OCI-LY7 (cell line): Measurements from ENCODE around the gene UMAD1. TPM values are rescaled to one million over a fixed set of nuclear protein-coding genes. Genes with fewer than 3 reads are reported as not detected.

Experiments
- BruUV-seq: library from RNA; stranded (reverse); fragments of 400-500 nt; replicated peaks from 2 replicates; lab custom pipeline; 2021; lab: Mats Ljungman, UMichigan
- CTCF ChIA-PET: fragments of 300-600 bp; sonication (Branson Sonifier 250); formaldehyde crosslinking; loops from one replicate; lab custom pipeline; 2022; ENCODE audit warnings: antibody characterized with exemption; ENCODE audit not compliant: unreplicated experiment; lab: Charles Lee
- POLR2A ChIA-PET: fragments of 300-600 bp; sonication (Branson Sonifier 250); formaldehyde crosslinking; loops from one replicate; lab custom pipeline; 2022; ENCODE audit warnings: antibody characterized with exemption; lab: Charles Lee
- DNase-seq: peaks from one replicate; pipeline ENCODE4 v3.0.0-alpha.2; 2015; ENCODE audit warnings: low spot score
- H2AFZ ChIP-seq: fragments of 200-600 bp; sonication (generic), shearing (Covaris generic); 2 replicates; pipeline ENCODE4 v1.6.1; 2014; ENCODE audit warnings: mild to moderate bottlenecking, antibody characterized with exemption, low read length, moderate library complexity
- H3K27ac ChIP-seq: fragments of 200-600 bp; sonication (generic); 2 replicates; pipeline ENCODE4 v1.5.1; 2014; ENCODE audit warnings: mixed run types, low read depth, mild to moderate bottlenecking, moderate library complexity, low read length, inconsistent platforms; ENCODE audit not compliant: poor library complexity, severe bottlenecking
- H3K36me3 ChIP-seq: fragments of 200-600 bp; sonication (generic); 2 replicates; pipeline ENCODE4 v1.6.1; 2014; ENCODE audit warnings: mild to moderate bottlenecking, antibody characterized with exemption, low read length, moderate library complexity, mixed read lengths; ENCODE audit not compliant: insufficient read depth
- H3K4me1 ChIP-seq: fragments of 200-600 bp; sonication (generic); 2 replicates; pipeline ENCODE4 v1.5.1; 2014; ENCODE audit warnings: mild to moderate bottlenecking, low read length; ENCODE audit not compliant: insufficient read depth, poor library complexity, severe bottlenecking
- H3K4me2 ChIP-seq: fragments of 200-600 bp; sonication (generic); 2 replicates; pipeline ENCODE4 v1.6.1; 2014; ENCODE audit warnings: mild to moderate bottlenecking, low read length
- H3K4me3 ChIP-seq: fragments of 200-600 bp; sonication (generic); 2 replicates; pipeline ENCODE4 v1.5.1; 2014; ENCODE audit warnings: mild to moderate bottlenecking, low read depth, low read length; ENCODE audit not compliant: poor library complexity, severe bottlenecking
- H3K79me2 ChIP-seq: fragments of 200-600 bp; sonication (generic); 2 replicates; pipeline ENCODE4 v1.6.1; 2016; ENCODE audit warnings: low read depth, mild to moderate bottlenecking, low read length, moderate library complexity, mixed read lengths; ENCODE audit not compliant: insufficient read depth
- H3K9me2 ChIP-seq: fragments of 200-600 bp; sonication (generic); 2 replicates; pipeline ENCODE4 v1.6.1; 2016; ENCODE audit warnings: mild to moderate bottlenecking, low read length, mixed read lengths; ENCODE audit not compliant: insufficient read depth
- H3K9me3 ChIP-seq: fragments of 200-600 bp; sonication (generic); 2 replicates; pipeline ENCODE4 v1.6.1; 2014; ENCODE audit warnings: mild to moderate bottlenecking, mixed run types, low read length, mixed read lengths
- H4K20me1 ChIP-seq: fragments of 200-600 bp; sonication (generic); 2 replicates; pipeline ENCODE4 v1.6.1; 2014; ENCODE audit warnings: mild to moderate bottlenecking, antibody characterized with exemption, low read length, moderate library complexity, mixed read lengths; ENCODE audit not compliant: insufficient read depth
- CTCF ChIP-seq: fragments of 200-600 bp; sonication (generic); conservative IDR thresholded peaks from 2 replicates; pipeline ENCODE4 v1.5.1; 2014; ENCODE audit warnings: mild to moderate bottlenecking, antibody characterized with exemption, low read length, moderate library complexity, mixed read lengths
- EZH2phosphoT487 ChIP-seq: fragments of 200-600 bp; sonication (generic); IDR thresholded peaks from 2 replicates; pipeline ENCODE4 v1.6.1; 2018; ENCODE audit warnings: low read depth, borderline replicate concordance, mild to moderate bottlenecking, mixed run types, antibody characterized with exemption, low read length, moderate library complexity, mixed read lengths
- intact Hi-C: fragments of 100-400 bp; cut with micrococcal nuclease; formaldehyde crosslinking; loops from one replicate; pipeline ENCODE4 v1.10.0; 2022; ENCODE audit not compliant: unreplicated experiment
- total RNA-seq, 2 experiments: library from RNA; depleted of rRNA in 1 of 2; stranded (reverse); fragments of >200 nt in 1 of 2; shearing (Covaris generic) in 1 of 2; gene quantifications; 2 replicates each; pipeline ENCODE4 v1.2.3, GENCODE V29; 2014 to 2022

The UMAD1 gene
- total RNA-seq, 2 experiments from 2014 or later = 8.7 to 15.2 TPM

- TF ChIP-seq CTCF = no peak
- TF ChIP-seq EZH2phosphoT487 = no peak
- intact Hi-C loops = no loop called here
- Histone ChIP-seq H3K4me1 (no peaks in the 10 kb centered on the region), H3K27ac (no peak overlapping the region), H3K9me3 (no peaks in the 10 kb centered on the region), H3K4me2 (no peak overlapping the region), H2AFZ (no peak overlapping the region), H3K36me3 (no peaks in the 10 kb centered on the region), H3K9me2 (no peaks in the 10 kb centered on the region), H4K20me1 (no peaks in the 10 kb centered on the region), H3K79me2 (no peaks in the 10 kb centered on the region), H3K4me3 (no peak overlapping the region)
- BruUV-seq = no TSS peak
- CTCF ChIA-PET = no interaction called here
- DNase-seq = no peak
- POLR2A ChIA-PET = interaction anchor here (3.0 kb wide), 1 partner anchor 11 kb away, joined by 11 read pairs; the partner anchor contains the start of gene RPA3
Measured at GRCh38 chr7:7709291-7709690, 68.7 kb downstream of the UMAD1 start.

- POLR2A ChIA-PET = interaction anchor here (0.5 to 3.0 kb wide), 4 partner anchors 9 to 460 kb away, joined by 3 to 11 read pairs (median 5); partner anchors contain the start of gene RPA3
- H3K4me3 ChIP-seq = no peak overlapping the region
- H3K79me2 ChIP-seq = no peaks in the 10 kb centered on the region
- no peaks in the 10 kb centered on the region for H4K20me1 ChIP-seq
- no peak overlapping the region for H3K27ac ChIP-seq
- DNase-seq = no peak
- H3K4me1 ChIP-seq = no peaks in the 10 kb centered on the region
- no peak for TF ChIP-seq EZH2phosphoT487
- TF ChIP-seq CTCF = no peak
- H3K9me2 ChIP-seq = no peaks in the 10 kb centered on the region
- H3K9me3 ChIP-seq = no peaks in the 10 kb centered on the region
- BruUV-seq = no TSS peak
- CTCF ChIA-PET = no interaction called here
- no peak overlapping the region for H2AFZ ChIP-seq
- no peaks in the 10 kb centered on the region for H3K36me3 ChIP-seq
- no peak overlapping the region for H3K4me2 ChIP-seq
- intact Hi-C loops = no loop called here
Measured at GRCh38 chr7:7710469-7710868, 69.9 kb downstream of the UMAD1 start.

- DNase-seq = no peak
- no peak overlapping the region for H3K4me3 ChIP-seq
- TF ChIP-seq EZH2phosphoT487 = no peak
- no peak for TF ChIP-seq CTCF
- no peaks in the 10 kb centered on the region for H3K36me3 ChIP-seq
- no peaks in the 10 kb centered on the region for H3K4me1 ChIP-seq
- intact Hi-C loops = no loop called here
- no peak overlapping the region for H3K27ac ChIP-seq
- no TSS peak for BruUV-seq
- ChIA-PET POLR2A (interaction anchor here (0.5 to 1.2 kb wide), 5 partner anchors 21 to 212 kb away, joined by 3 to 5 read pairs (median 3); no protein-coding TSS in a partner anchor), CTCF (no interaction called here)
- no peaks in the 10 kb centered on the region for H4K20me1 ChIP-seq
- 0 out of 2 replicates have a peak, but pooled peaks cover 3% of the 10 kb centered on the region for H3K9me3 ChIP-seq
- no peak overlapping the region for H3K4me2 ChIP-seq
- no peaks in the 10 kb centered on the region for H3K79me2 ChIP-seq
- H2AFZ ChIP-seq = no peak overlapping the region
- no peaks in the 10 kb centered on the region for H3K9me2 ChIP-seq
Measured at GRCh38 chr7:7713730-7714129, 73.2 kb downstream of the UMAD1 start.
